H1 (cell line): ENCODE results near the gene ACSF2. TPM values are rescaled to one million over a fixed set of nuclear protein-coding genes. Genes with fewer than 3 reads are reported as not detected.

ENCODE experiments used
- CTCF ChIA-PET: fragments of 300-600 bp; sonication (Branson Sonifier 250); formaldehyde crosslinking; loops from one replicate; lab custom pipeline; 2021; ENCODE audit not compliant: partially characterized antibody; lab: Charles Lee
- POLR2A ChIA-PET: fragments of 300-600 bp; sonication (Branson Sonifier 250); formaldehyde crosslinking; loops from one replicate; lab custom pipeline; 2021; ENCODE audit warnings: inconsistent platforms; ENCODE audit not compliant: partially characterized antibody; lab: Charles Lee
- DNase-seq, 2 experiments: peaks; one replicate each; pipeline versions ENCODE4 v3.0.0 to v3.0.0-alpha.2; 2010 to 2022; ENCODE audit warnings: low spot score in 2 of 2, low read depth in 1 of 2, mixed read lengths in 1 of 2
- FAIRE-seq: peaks from 2 replicates; lab custom pipeline; 2011; peaks lifted over from hg19 to GRCh38; lab: Jason Lieb, UNC
- H2AFZ ChIP-seq: 2 replicates; pipeline ENCODE4 v1.8.1; 2012; ENCODE audit warnings: low read length, inconsistent platforms
- H2AK5ac ChIP-seq: 2 replicates; pipeline ENCODE4 v1.6.1; 2013; ENCODE audit warnings: low read depth, low read length
- H2BK120ac ChIP-seq: replicated peaks from 2 replicates; pipeline ENCODE3; 2013; ENCODE audit warnings: low read depth, low read length, inconsistent platforms
- H2BK12ac ChIP-seq: 2 replicates; pipeline ENCODE4 v1.6.1; 2013; ENCODE audit warnings: low read depth, low read length
- H2BK15ac ChIP-seq: 2 replicates; pipeline ENCODE4 v1.6.1; 2013; ENCODE audit warnings: low read length
- H2BK20ac ChIP-seq: 2 replicates; pipeline ENCODE4 v1.6.1; 2013; ENCODE audit warnings: low read length
- H2BK5ac ChIP-seq: 2 replicates; pipeline ENCODE4 v1.6.1; 2013; ENCODE audit warnings: low read depth, low read length
- H3K14ac ChIP-seq: 2 replicates; pipeline ENCODE4 v1.6.1; 2013; ENCODE audit warnings: inconsistent platforms; ENCODE audit not compliant: insufficient read length
- H3K18ac ChIP-seq: 2 replicates; pipeline ENCODE4 v1.6.1; 2013; ENCODE audit warnings: low read length; ENCODE audit errors: extremely low read depth
- H3K23ac ChIP-seq: 2 replicates; pipeline ENCODE4 v1.6.1; 2013; ENCODE audit warnings: inconsistent platforms; ENCODE audit not compliant: insufficient read length
- H3K23me2 ChIP-seq: 2 replicates; pipeline ENCODE4 v1.6.1; 2013; ENCODE audit warnings: low read depth, low read length
- H3K27ac ChIP-seq: 2 replicates; pipeline ENCODE4 v1.6.1; 2011; ENCODE audit warnings: low read depth, low read length, inconsistent platforms
- H3K27me3 ChIP-seq, 4 experiments: replicated peaks in 1 of 4; 1 replicate in 1 of 4; 2 replicates in 3 of 4; pipeline versions ENCODE4 v1.6.1 to v1.8.1; 2011 to 2013; ENCODE audit warnings: low read length in 3 of 4, mild to moderate bottlenecking in 3 of 4, inconsistent platforms in 2 of 4, mixed read lengths in 2 of 4, moderate library complexity in 1 of 4; ENCODE audit not compliant: control insufficient read depth in 3 of 4, insufficient read depth in 3 of 4; ENCODE audit errors: extremely low read depth in 1 of 4
- H3K36me3 ChIP-seq, 4 experiments: 2 replicates each; pipeline versions ENCODE4 v1.6.1 to v1.8.1; 2011 to 2013; ENCODE audit warnings: mild to moderate bottlenecking in 4 of 4, low read length in 3 of 4, moderate library complexity in 2 of 4, control low read depth in 1 of 4, inconsistent platforms in 1 of 4; ENCODE audit not compliant: insufficient read depth in 4 of 4, control insufficient read depth in 2 of 4
- H3K4ac ChIP-seq: replicated peaks from 2 replicates; pipeline ENCODE3; 2013; ENCODE audit warnings: low read length, low read depth, mixed read lengths, inconsistent platforms; ENCODE audit not compliant: insufficient read length
- H3K4me1 ChIP-seq, 4 experiments: replicated peaks in 1 of 4; 1 replicate in 1 of 4; 2 replicates in 3 of 4; pipeline versions ENCODE4 v1.6.1 to v1.8.1; 2011 to 2013; ENCODE audit warnings: low read length in 3 of 4, inconsistent platforms in 2 of 4, mixed read lengths in 1 of 4; ENCODE audit not compliant: insufficient read depth in 4 of 4, control insufficient read depth in 3 of 4
- H3K4me2 ChIP-seq, 2 experiments: 2 replicates each; pipeline versions ENCODE4 v1.6.1 to v1.8.1; 2011 to 2013; ENCODE audit warnings: low read depth in 2 of 2, low read length in 2 of 2, control low read depth in 1 of 2, inconsistent platforms in 1 of 2, mild to moderate bottlenecking in 1 of 2; ENCODE audit not compliant: insufficient read depth in 1 of 2
- H3K4me3 ChIP-seq, 4 experiments: fragments of 200-600, 300-600 bp in 1 of 4; sonication (generic), shearing (Covaris generic), sonication (Bioruptor Twin) in 1 of 4; 2 replicates each; pipeline versions ENCODE4 v1.5.1 to v1.8.1; 2011 to 2016; ENCODE audit warnings: low read length in 4 of 4, low read depth in 3 of 4, control low read depth in 2 of 4, inconsistent platforms in 2 of 4, mild to moderate bottlenecking in 2 of 4, mixed read lengths in 1 of 4, moderate library complexity in 1 of 4; ENCODE audit not compliant: insufficient read depth in 2 of 4; ENCODE audit errors: extremely low read depth in 1 of 4
- H3K56ac ChIP-seq: replicated peaks from 2 replicates; pipeline ENCODE3; 2013; ENCODE audit warnings: low read depth, mild to moderate bottlenecking, mixed read lengths, low read length, inconsistent platforms; ENCODE audit not compliant: insufficient read length
- H3K79me1 ChIP-seq: 2 replicates; pipeline ENCODE4 v1.6.1; 2013; ENCODE audit warnings: low read depth, low read length, control low read depth
- H3K79me2 ChIP-seq, 2 experiments: 2 replicates each; pipeline versions ENCODE4 v1.6.1 to v1.8.1; 2012 to 2013; ENCODE audit warnings: low read length in 2 of 2, mild to moderate bottlenecking in 2 of 2, inconsistent platforms in 1 of 2; ENCODE audit not compliant: insufficient read depth in 2 of 2, control insufficient read depth in 1 of 2
- H3K9ac ChIP-seq, 4 experiments: replicated peaks in 1 of 4; 1 replicate in 1 of 4; 2 replicates in 3 of 4; pipeline versions ENCODE4 v1.6.1 to v1.8.1; 2011 to 2013; ENCODE audit warnings: low read depth in 3 of 4, low read length in 3 of 4, control low read depth in 2 of 4, mild to moderate bottlenecking in 2 of 4, moderate library complexity in 2 of 4, inconsistent platforms in 1 of 4; ENCODE audit errors: extremely low read depth in 1 of 4
- H3K9me3 ChIP-seq, 2 experiments: 2 replicates each; pipeline versions ENCODE4 v1.6.1 to v1.8.1; 2012 to 2013; ENCODE audit warnings: mild to moderate bottlenecking in 2 of 2, moderate library complexity in 2 of 2, control low read depth in 1 of 2, inconsistent platforms in 1 of 2, low read depth in 1 of 2, low read length in 1 of 2, mixed read lengths in 1 of 2; ENCODE audit not compliant: insufficient read depth in 2 of 2
- H4K20me1 ChIP-seq, 2 experiments: replicated peaks in 1 of 2; 2 replicates each; pipeline versions ENCODE3 to v1.8.1; 2011 to 2013; ENCODE audit warnings: inconsistent platforms in 2 of 2, low read length in 2 of 2, mild to moderate bottlenecking in 1 of 2; ENCODE audit not compliant: insufficient read depth in 2 of 2, control insufficient read depth in 1 of 2
- H4K5ac ChIP-seq: 2 replicates; pipeline ENCODE4 v1.6.1; 2013; ENCODE audit warnings: low read length, low read depth, mixed read lengths, inconsistent platforms; ENCODE audit not compliant: insufficient read length
- H4K8ac ChIP-seq: 2 replicates; pipeline ENCODE4 v1.8.0; 2013; ENCODE audit warnings: mild to moderate bottlenecking, moderate library complexity, low read length, inconsistent platforms; ENCODE audit not compliant: insufficient read depth; ENCODE audit errors: extremely low read depth
- H4K91ac ChIP-seq: replicated peaks from 2 replicates; pipeline ENCODE3; 2013; ENCODE audit warnings: low read length, mixed read lengths, inconsistent platforms; ENCODE audit not compliant: insufficient read length
- CTCF ChIP-seq, 3 experiments: IDR thresholded peaks; 1 replicate in 2 of 3; 2 replicates in 1 of 3; pipeline versions ENCODE4 v1.5.1 to v1.6.1; 2011; ENCODE audit warnings: low read length in 3 of 3, mild to moderate bottlenecking in 3 of 3, inconsistent platforms in 2 of 3, low read depth in 1 of 3, moderate library complexity in 1 of 3; ENCODE audit not compliant: insufficient read depth in 1 of 3; ENCODE audit errors: control extremely low read depth in 1 of 3
- KDM1A ChIP-seq: fragments of 200-600, 300-600 bp; sonication (generic); IDR thresholded peaks from 2 replicates; pipeline ENCODE4 v1.7.1; 2016; ENCODE audit warnings: mild to moderate bottlenecking, low read length, borderline replicate concordance
- SP4 ChIP-seq: IDR thresholded peaks from 2 replicates; pipeline ENCODE4 v1.6.1; 2012; ENCODE audit warnings: low read length, inconsistent platforms
- WGBS, 2 experiments: shearing (Covaris generic) in 1 of 2; methylation state at CpG; one replicate each; pipeline versions ENCODE4 v1.1.6 to v1.1.7; 2013 to 2015; ENCODE audit warnings: low lambda C conversion rate in 2 of 2, mixed read lengths in 2 of 2, inconsistent platforms in 1 of 2, low coverage in 1 of 2, missing lambda C conversion rate in 1 of 2; ENCODE audit not compliant: insufficient replicate concordance in 2 of 2, insufficient coverage in 1 of 2, insufficient read length in 1 of 2; ENCODE audit errors: extremely low coverage in 1 of 2, missing lambda C conversion rate in 1 of 2; 5-methylcytosine and 5-hydroxymethylcytosine counted together
- polyA plus RNA-seq, 7 experiments: library from polyadenylated mRNA; depleted of rRNA in 3 of 7; stranded (reverse) in 5 of 7; unstranded in 2 of 7; fragments of >200 nt in 5 of 7; fragments of 200-250 nt in 2 of 7; gene quantifications; 1 replicate in 5 of 7; 2 replicates in 1 of 7; 4 replicates in 1 of 7; pipeline versions ENCODE4 v1.2.1 to v1.2.3, GENCODE V29; 2011 to 2013; ENCODE audit warnings: missing spikeins in 2 of 7, mixed read lengths in 2 of 7
- total RNA-seq: library from RNA; stranded (reverse); fragmentation: NEBNext Ultra II Directional; extraction: Animal tissue kit (Norgen Biotek cat#: 25700); gene quantifications from 2 replicates; pipeline ENCODE4 v1.2.1, GENCODE V29; 2021

Gene ACSF2
- total and polyA plus RNA-seq, 2 of the 8 experiments (the other 6 are each of a cell fraction or from before 2014, with no cell fraction given) = 14.5 to 16.3 TPM

GRCh38 chr17:50451943-50452629 is 26.1 kb downstream of the ACSF2 start:
- no peak overlapping the region for H2AFZ ChIP-seq
- 84% methylated on average over 7 of the region's 7 CpGs; no CpG with 5 or more reads in 1 of the 2 experiments for WGBS, 2 experiments
- H3K27me3 ChIP-seq = no peaks in the 10 kb centered on the region
- H3K23me2 ChIP-seq = no peaks in the 10 kb centered on the region
- no peak overlapping the region for H2BK12ac ChIP-seq
- no peak overlapping the region for H4K5ac ChIP-seq
- FAIRE-seq (no peak), DNase-seq (no peak)
- no peak overlapping the region for H3K56ac ChIP-seq
- H3K79me2 ChIP-seq = no peaks in the 10 kb centered on the region
- H3K4ac ChIP-seq = no peak overlapping the region
- H3K23ac ChIP-seq = no peak overlapping the region
- H3K9ac ChIP-seq = no peak overlapping the region
- no peak overlapping the region for H3K14ac ChIP-seq
- H2BK120ac ChIP-seq = no peak overlapping the region
- H3K36me3 ChIP-seq = no peaks in the 10 kb centered on the region
- no peak overlapping the region for H4K8ac ChIP-seq
- no peak overlapping the region for H3K4me2 ChIP-seq
- H3K9me3 ChIP-seq = no peaks in the 10 kb centered on the region
- CTCF ChIA-PET = interaction anchor here (1.0 kb wide), 1 partner anchor 71 kb away, joined by 4 read pairs; no protein-coding TSS in a partner anchor
- no peak overlapping the region for H2BK20ac ChIP-seq
- no peak overlapping the region for H2BK5ac ChIP-seq
- H3K27ac ChIP-seq = no peak overlapping the region
- POLR2A ChIA-PET = no interaction called here
- no peak overlapping the region for H3K18ac ChIP-seq
- no peaks in the 10 kb centered on the region for H3K4me1 ChIP-seq
- no peak overlapping the region for H4K91ac ChIP-seq
- H3K4me3 ChIP-seq = no peak overlapping the region
- H3K79me1 ChIP-seq = no peaks in the 10 kb centered on the region
- no peak overlapping the region for H2AK5ac ChIP-seq
- TF ChIP-seq SP4 = no peak
- TF ChIP-seq CTCF (IDR thresholded peaks at IDR 0.05; ENCODE audit: control extremely low read depth in 1 of 3, insufficient read depth in 1 of 3, low read depth in 1 of 3, low read length in 3 of 3) = peak in 1 of 3 experiments; percentile 5; a peak in 1 of 4 replicates
- TF ChIP-seq KDM1A = no peak
- H2BK15ac ChIP-seq = no peak overlapping the region
- H4K20me1 ChIP-seq = peaks cover 0 to 1% of the 10 kb centered on the region in 2 experiments
